ENCODE data around the gene GNE. TPM values are rescaled to one million over a fixed set of nuclear protein-coding genes. Genes with fewer than 3 reads are reported as not detected.

GNE gene
- total and polyA plus RNA-seq, 2 of the 13 experiments (the other 11 are each of a cell fraction or from before 2014, with no cell fraction given) = 16.1 to 24.1 TPM

DNA sequence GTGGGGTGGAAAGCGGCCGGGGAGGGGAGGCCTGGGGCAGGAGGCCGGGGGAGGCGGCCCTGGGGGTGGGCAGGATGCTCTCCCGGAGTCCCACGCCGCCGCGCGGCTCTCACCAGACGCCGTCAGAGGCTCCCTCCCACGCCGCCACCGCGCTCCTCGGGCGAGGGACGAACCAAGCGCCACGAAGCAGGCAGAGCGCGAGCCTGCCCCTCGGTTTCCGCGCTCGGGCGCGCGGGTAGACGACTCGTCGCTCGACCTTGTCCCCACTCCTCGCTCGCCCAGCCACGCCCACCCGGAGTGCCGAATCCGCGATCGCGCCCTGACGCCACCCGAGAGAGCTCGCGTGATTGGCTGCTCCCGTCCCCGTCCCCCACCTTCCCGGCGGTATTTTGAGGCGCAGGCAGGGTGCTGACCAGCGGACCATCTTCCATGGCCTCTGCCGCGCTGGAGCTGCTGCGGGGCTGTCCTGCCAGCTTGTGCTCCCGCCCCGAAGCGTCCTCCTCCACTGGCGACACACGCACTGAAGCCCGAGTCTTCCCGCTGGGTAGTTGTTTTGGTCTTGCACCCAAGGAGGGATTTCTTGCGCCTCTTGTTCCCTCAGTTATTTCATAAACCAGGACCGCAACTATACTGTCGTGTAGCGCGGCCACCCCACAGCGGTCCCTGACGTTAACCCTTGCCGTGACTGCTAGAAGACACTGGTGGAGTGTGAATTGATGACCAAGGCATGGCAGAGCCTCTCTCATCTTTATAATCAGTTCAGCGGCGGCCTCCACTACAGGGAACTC lies at the start of gene GNE (continued):
- TF ChIP-seq, protein P1, sequence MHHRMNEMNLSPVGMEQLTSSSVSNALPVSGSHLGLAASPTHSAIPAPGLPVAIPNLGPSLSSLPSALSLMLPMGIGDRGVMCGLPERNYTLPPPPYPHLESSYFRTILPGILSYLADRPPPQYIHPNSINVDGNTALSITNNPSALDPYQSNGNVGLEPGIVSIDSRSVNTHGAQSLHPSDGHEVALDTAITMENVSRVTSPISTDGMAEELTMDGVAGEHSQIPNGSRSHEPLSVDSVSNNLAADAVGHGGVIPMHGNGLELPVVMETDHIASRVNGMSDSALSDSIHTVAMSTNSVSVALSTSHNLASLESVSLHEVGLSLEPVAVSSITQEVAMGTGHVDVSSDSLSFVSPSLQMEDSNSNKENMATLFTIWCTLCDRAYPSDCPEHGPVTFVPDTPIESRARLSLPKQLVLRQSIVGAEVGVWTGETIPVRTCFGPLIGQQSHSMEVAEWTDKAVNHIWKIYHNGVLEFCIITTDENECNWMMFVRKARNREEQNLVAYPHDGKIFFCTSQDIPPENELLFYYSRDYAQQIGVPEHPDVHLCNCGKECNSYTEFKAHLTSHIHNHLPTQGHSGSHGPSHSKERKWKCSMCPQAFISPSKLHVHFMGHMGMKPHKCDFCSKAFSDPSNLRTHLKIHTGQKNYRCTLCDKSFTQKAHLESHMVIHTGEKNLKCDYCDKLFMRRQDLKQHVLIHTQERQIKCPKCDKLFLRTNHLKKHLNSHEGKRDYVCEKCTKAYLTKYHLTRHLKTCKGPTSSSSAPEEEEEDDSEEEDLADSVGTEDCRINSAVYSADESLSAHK (CRISPR knock-in tag; IDR thresholded peaks at IDR 0.05; ENCODE audit: borderline replicate concordance) = no peak
- TF ChIP-seq FOXM1 (CRISPR knock-in tag; IDR thresholded peaks at IDR 0.05) (no peak), KMT2A (CRISPR knock-in tag; IDR thresholded peaks at IDR 0.05) (peak; percentile 75; the same call in 1 of the 2 replicates), HNRNPL (IDR thresholded peaks at IDR 0.05; ENCODE audit: low read depth, low read length) (0 out of 2 replicates have a peak, but pooled peaks have one; percentile 39), RBM22 (optimal IDR thresholded peaks at IDR 0.05; ENCODE audit: low read length) (no peak), ZNF274 (CRISPR knock-in tag; IDR thresholded peaks at IDR 0.05) (peak; percentile 85), ZNF12 (CRISPR knock-in tag; IDR thresholded peaks at IDR 0.05) (no peak), ZNF382 (CRISPR knock-in tag; IDR thresholded peaks at IDR 0.05; ENCODE audit: borderline replicate concordance) (no peak), IKZF1 (IDR thresholded peaks at IDR 0.05) (no peak), RXRA (CRISPR knock-in tag; IDR thresholded peaks at IDR 0.05) (peak; percentile 80; the same call in 1 of the 2 replicates), MZF1 (CRISPR knock-in tag; IDR thresholded peaks at IDR 0.05; ENCODE audit: borderline replicate concordance) (no peak), KDM3A (CRISPR knock-in tag; IDR thresholded peaks at IDR 0.05; ENCODE audit: low read depth) (no peak), MAF1 (CRISPR knock-in tag; IDR thresholded peaks at IDR 0.05; ENCODE audit: borderline replicate concordance) (peak; percentile 54; the same call in 1 of the 2 replicates), RFX5 (IDR thresholded peaks at IDR 0.05; ENCODE audit: low read depth, low read length) (peak; percentile 84), YEATS2 (CRISPR knock-in tag; IDR thresholded peaks at IDR 0.05; ENCODE audit: borderline replicate concordance) (peak; percentile 87)
- TF ChIP-seq, protein P2, sequence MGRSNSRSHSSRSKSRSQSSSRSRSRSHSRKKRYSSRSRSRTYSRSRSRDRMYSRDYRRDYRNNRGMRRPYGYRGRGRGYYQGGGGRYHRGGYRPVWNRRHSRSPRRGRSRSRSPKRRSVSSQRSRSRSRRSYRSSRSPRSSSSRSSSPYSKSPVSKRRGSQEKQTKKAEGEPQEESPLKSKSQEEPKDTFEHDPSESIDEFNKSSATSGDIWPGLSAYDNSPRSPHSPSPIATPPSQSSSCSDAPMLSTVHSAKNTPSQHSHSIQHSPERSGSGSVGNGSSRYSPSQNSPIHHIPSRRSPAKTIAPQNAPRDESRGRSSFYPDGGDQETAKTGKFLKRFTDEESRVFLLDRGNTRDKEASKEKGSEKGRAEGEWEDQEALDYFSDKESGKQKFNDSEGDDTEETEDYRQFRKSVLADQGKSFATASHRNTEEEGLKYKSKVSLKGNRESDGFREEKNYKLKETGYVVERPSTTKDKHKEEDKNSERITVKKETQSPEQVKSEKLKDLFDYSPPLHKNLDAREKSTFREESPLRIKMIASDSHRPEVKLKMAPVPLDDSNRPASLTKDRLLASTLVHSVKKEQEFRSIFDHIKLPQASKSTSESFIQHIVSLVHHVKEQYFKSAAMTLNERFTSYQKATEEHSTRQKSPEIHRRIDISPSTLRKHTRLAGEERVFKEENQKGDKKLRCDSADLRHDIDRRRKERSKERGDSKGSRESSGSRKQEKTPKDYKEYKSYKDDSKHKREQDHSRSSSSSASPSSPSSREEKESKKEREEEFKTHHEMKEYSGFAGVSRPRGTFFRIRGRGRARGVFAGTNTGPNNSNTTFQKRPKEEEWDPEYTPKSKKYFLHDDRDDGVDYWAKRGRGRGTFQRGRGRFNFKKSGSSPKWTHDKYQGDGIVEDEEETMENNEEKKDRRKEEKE (IDR thresholded peaks at IDR 0.05) = no peak
- TF ChIP-seq, protein P3, sequence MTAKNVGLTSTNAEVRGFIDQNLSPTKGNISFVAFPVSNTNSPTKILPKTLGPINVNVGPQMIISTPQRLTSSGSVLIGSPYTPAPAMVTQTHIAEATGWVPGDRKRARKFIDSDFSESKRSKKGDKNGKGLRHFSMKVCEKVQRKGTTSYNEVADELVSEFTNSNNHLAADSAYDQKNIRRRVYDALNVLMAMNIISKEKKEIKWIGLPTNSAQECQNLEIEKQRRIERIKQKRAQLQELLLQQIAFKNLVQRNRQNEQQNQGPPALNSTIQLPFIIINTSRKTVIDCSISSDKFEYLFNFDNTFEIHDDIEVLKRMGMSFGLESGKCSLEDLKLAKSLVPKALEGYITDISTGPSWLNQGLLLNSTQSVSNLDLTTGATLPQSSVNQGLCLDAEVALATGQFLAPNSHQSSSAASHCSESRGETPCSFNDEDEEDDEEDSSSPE (CRISPR knock-in tag; IDR thresholded peaks at IDR 0.05) = peak; percentile 81
- TF ChIP-seq, protein P4, sequence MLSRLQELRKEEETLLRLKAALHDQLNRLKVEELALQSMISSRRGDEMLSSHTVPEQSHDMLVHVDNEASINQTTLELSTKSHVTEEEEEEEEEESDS (CRISPR knock-in tag; IDR thresholded peaks at IDR 0.05; ENCODE audit: borderline replicate concordance) = no peak
- TF ChIP-seq, protein P5, sequence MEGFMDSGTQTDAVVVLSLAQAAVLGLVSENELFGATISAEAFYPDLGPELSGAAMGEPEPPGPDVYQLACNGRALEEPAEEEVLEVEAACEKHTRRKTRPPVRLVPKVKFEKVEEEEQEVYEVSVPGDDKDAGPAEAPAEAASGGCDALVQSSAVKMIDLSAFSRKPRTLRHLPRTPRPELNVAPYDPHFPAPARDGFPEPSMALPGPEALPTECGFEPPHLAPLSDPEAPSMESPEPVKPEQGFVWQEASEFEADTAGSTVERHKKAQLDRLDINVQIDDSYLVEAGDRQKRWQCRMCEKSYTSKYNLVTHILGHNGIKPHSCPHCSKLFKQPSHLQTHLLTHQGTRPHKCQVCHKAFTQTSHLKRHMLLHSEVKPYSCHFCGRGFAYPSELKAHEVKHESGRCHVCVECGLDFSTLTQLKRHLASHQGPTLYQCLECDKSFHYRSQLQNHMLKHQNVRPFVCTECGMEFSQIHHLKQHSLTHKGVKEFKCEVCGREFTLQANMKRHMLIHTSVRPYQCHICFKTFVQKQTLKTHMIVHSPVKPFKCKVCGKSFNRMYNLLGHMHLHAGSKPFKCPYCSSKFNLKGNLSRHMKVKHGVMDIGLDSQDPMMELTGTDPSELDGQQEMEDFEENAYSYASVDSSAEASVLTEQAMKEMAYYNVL (CRISPR knock-in tag; IDR thresholded peaks at IDR 0.05; ENCODE audit: borderline replicate concordance) = 0 out of 2 replicates have a peak, but pooled peaks have one; percentile 35
- TF ChIP-seq, protein P6, sequence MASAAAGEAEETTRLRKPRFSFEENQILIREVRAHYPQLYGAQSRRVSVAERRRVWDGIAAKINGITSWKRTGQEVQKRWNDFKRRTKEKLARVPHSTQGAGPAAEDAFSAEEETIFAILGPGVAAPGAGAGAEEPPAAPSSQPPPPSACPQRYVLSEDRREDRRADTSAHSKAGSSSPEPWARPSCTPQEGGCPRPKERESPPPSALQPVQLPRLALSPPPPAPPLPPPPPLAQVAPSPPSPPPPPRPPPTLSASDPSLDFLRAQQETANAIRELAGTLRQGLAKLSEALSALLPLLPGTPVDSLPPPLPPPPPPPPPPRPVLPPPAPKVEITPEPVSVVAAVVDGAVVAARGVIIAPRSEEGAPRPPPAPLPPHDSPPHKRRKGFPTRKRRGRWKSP (CRISPR knock-in tag; IDR thresholded peaks at IDR 0.05) = peak; percentile 95
